UCSD-AML1 (cell line): ENCODE data around the gene OVCH1.
A peak's percentile ranks its signal among the peaks of the same experiment; 100 is the strongest.
"Not testable (repeated sequence)": the region's sequence is repeated elsewhere in the genome, so short reads cannot be mapped to it uniquely, and the experiment has no call there.

Experiments
- DNase-seq: peaks from one replicate; lab custom pipeline; 2025; ENCODE audit not compliant: unreplicated experiment; lab: John Stamatoyannopoulos, UW

Gene OVCH1

GRCh38 chr12:29416748-29417147, 80.7 kb downstream of the OVCH1 start:
- DNase-seq, result no peak

DNA sequence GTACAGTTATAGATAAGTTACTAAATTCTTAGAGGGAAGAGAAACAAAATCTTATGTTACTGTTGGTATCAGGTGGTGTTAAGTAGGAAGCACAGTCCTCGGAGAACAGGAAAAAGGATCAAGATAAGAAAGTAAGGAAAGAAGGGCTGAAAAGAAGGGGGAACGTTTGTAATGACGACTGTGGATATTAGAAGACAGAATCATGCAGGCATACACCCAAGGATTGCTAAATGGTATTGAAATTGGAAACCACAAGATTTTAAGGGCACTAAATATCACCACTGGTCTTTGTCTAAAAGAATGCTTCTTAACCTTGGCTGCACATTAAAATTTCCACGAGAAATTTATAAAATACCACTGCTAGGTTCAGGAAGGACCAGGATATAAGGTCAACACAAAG, 82.4 kb downstream of the OVCH1 start:
- no peak for DNase-seq

DNA sequence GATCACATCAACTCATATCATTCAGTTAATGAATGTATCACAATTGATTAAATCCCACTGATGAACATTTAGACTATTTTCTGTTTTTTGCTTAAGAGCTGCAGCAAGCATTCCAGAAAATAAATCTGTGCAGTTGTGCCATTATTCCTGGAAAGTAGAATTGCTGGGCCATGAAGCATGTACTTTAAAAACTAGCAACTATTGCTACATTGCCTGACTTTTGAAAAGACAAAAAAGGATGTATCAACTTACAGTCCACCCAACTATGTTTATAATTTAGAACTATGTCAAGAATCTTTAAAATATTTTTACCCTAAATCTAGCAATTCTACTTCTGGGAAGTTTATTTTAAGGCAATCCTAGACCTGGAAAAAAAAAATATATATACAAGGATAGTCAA, 83.1 kb downstream of the OVCH1 start:
- DNase-seq, result no peak

GRCh38 chr12:29405561-29405960, 91.9 kb downstream of the OVCH1 start:
- no peak for DNase-seq

DNA sequence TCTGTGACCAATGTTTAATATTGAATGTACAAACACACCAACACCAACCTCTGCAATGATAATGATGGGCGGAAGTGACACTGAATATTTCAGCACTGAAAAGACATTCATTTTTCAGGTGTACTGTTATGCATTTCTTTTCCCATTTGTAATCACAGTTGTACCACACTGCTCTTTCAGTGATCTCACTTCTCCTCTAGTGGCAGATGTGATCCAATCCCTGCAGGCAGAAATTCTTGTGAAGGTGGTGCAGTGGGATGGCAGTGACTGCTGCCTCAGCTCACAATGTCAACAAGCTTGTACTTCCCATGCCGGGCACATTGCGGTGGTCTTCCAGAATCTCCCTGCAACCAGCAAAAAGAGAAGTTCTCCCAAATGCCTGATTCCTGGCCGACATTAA, 93.5 kb downstream of the OVCH1 start:
- DNase-seq, result no peak

DNA sequence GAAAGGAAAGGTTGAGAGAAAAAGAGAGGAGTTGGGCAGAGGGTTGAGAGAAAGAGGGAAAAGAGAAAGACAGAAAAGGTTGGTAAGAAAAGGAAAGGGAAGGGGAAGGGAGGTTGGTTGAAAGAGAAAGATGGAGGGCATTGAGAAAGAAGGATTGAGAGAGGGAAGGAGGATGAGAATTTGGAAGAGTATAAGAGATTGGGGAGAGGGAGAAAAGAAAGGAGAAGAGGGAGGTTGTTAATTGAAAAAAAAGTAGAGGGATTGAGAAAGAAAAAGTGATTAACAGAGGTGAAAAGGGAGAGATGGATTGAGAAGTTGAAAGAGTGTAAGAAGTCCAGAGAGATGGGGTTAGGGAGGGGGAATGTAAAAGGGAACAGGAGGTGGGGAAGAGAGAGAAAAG, 95.0 kb downstream of the OVCH1 start:
- no peak for DNase-seq

DNA sequence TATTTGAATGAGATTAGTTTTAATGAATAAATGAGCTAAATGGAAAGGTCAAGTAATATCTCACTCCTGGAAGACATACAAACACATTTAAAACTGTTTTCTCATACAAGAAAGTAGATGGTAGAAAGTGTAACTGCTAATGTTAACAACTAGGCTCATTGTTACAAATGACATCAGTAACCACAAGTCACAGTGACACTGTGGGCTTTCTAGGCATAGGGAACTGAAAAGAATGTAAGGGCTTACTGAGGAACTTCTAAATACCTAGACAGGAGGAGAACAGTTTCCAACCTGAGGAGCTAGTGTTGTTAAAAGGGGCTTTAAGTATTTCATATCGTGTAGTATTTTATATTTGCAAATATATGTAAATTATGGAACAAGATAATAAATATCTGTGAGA, 99.0 kb downstream of the OVCH1 start:
- no peak for DNase-seq

- no peak for DNase-seq
Measured at GRCh38 chr12:29396774-29397173, 100.7 kb downstream of the OVCH1 start.

DNA sequence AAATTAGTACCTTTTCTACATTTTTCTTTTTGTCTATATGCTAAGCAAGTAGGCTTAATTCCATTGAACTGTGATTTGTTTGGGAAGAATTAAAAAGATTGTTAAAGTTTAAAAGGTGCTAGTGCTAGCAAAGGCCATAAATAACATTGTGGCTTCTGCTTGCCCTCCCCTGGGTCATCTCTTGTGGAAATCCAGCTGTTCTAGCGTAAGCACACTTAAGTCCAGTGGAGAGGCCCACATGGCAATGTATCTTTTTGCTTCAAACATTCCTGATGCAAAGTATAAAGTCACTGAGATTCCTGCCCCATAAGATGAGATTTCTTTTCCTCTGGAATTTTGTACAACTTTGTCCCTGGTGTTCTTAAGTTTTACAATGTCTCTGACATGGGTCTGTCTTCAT, 102.1 kb downstream of the OVCH1 start:
- no peak for DNase-seq

GRCh38 chr12:29390419-29390818, 107.1 kb downstream of the OVCH1 start:
- not testable (repeated sequence) for DNase-seq

DNA sequence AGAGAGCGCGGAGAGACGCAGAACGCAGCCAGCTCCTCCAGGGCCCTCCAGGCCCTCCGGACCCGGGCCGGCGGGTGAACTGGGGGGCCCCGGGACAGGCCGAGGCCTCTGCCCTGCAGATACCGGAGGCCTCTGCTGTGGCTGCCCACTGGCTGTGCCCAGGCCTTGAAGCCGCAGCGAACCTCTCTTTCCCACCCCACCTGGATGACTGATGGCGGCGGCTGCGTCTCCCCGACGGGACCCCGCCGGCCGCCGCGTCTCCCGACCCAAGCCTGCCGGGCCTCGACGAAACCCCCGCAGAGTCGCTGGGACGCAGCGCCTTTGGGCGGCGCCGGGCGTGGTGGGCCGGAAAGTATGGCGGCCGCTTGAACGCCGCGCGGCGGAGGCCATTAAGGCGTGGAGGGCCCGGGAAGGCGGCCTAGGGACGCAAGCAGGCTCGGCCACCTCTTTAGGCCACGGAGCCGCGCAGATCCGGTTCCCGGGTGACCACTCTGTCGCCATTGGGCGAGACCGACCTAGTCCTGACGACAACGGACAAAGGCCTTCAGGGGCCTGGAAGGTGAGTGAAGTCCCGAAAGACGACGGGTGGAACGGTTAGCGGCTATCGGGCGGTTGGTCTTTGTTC, 108.1 kb downstream of the OVCH1 start:
- no peak for DNase-seq

DNA sequence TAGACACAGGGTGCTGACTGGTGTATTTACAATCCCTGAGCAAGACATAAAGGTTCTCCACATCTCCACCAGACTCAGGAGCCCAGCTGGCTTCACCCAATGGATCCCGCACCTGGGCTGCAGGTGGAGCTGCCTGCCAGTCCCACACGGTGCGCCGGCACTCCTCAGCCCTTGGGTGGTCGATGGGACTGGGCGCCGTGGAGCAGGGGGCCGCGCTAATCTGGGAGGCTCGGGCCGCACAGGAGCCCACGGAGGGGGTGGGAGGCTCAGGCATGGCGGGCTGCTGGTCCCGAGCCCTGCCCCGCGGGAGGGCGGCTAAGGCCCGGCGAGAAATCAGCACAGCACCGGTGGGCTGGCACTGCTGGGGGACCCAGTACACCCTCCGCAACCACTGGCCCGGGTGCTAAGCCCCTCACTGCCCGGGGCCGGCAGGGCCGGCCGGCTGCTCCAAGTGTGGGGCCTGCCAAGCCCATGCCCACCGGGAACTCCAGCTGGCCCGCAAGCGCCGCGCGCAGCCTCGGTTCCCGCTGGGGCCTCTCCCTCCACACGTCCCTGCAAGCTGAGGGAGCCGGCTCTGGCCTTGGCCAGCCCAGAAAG, 111.3 kb downstream of the OVCH1 start:
- DNase-seq, result not testable (repeated sequence)

- DNase-seq, result not testable (repeated sequence)
Measured at GRCh38 chr12:29385194-29385593, 112.3 kb downstream of the OVCH1 start.

- DNase-seq, result no peak
Measured at GRCh38 chr12:29382251-29382650, 115.2 kb downstream of the OVCH1 start.

DNA sequence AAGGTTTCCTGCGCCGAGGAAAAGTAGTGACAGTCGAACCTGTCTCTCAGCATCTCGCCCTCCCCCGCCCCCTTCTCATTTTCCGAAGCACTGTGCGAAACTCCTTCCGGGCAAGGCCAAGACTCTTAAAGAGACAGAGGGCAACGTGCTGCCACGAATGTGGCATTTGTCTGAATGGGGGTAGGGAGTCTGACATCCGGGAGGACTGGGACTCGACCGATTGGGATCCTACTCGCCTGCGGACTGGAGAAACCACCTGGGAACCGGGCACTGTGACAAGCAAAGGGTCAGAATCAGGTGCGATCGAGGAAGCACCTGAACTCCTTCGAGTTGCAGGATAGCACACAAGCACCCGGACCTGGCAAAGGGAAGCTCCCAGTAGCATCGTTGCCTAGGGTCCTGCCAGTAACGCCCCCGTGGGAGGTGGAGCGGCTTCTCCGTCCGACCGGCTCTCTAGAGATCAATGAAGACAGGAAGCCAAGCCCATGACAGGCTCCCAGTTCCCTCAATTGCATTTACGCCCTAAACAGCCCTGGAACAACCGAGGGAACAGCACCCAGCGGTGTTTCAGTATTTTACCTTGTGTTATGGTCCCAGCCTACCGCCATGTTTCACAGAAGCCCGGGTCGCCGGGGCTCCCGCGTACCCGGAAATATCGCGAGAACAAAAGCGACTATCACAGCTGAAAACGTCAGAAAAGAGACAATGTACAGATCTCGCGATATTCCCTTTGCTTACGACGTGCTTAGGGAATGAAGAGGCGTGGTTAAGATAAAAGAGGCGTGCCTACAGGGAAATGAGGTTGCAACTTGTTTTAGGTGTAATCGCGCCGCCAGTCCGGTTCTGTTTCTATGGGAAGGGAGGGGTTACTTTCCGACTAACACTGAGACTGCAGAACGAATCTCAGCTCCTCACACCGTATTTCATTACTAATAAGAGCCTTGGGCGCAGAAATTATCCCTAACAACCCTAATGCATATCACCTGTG, 116.7 kb downstream of the OVCH1 start, which contains the start of gene ERGIC2:
ERGIC2 (minus strand) TSS at position 637 of the 988 bp plus-strand sequence. CDS start 9,539 bp downstream, outside the sequence.
- DNase-seq, result peak; percentile 88
